HG03354 (cell line): ENCODE results near the gene SLAMF9.
"Not testable (repeated sequence)": the region's sequence is repeated elsewhere in the genome, so short reads cannot be mapped to it uniquely, and the experiment has no call there.

Experiments used
- ATAC-seq: cut with Tn5 transposase; IDR thresholded peaks from one replicate; pipeline ENCODE4 v1.9.1; 2021; ENCODE audit warnings: mild to moderate bottlenecking; ENCODE audit not compliant: unreplicated experiment, poor library complexity, severe bottlenecking

The SLAMF9 gene

GRCh38 chr1:159911326-159912070, 42.5 kb downstream of the SLAMF9 start:
- no peak for ATAC-seq

GRCh38 chr1:159908031-159908940, 45.8 kb downstream of the SLAMF9 start:
- ATAC-seq: no peak

- no peak for ATAC-seq
Measured at GRCh38 chr1:159906960-159907359, 47.1 kb downstream of the SLAMF9 start.

GRCh38 chr1:159904036-159904435, 50.0 kb downstream of the SLAMF9 start:
- ATAC-seq: not testable (repeated sequence)

GRCh38 chr1:159902541-159902940, 51.5 kb downstream of the SLAMF9 start:
- ATAC-seq: no peak
